ENCODE results near the gene UPK1A.
"Not testable (repeated sequence)": the region's sequence is repeated elsewhere in the genome, so short reads cannot be mapped to it uniquely, and the experiment has no call there.

Gene UPK1A

DNA sequence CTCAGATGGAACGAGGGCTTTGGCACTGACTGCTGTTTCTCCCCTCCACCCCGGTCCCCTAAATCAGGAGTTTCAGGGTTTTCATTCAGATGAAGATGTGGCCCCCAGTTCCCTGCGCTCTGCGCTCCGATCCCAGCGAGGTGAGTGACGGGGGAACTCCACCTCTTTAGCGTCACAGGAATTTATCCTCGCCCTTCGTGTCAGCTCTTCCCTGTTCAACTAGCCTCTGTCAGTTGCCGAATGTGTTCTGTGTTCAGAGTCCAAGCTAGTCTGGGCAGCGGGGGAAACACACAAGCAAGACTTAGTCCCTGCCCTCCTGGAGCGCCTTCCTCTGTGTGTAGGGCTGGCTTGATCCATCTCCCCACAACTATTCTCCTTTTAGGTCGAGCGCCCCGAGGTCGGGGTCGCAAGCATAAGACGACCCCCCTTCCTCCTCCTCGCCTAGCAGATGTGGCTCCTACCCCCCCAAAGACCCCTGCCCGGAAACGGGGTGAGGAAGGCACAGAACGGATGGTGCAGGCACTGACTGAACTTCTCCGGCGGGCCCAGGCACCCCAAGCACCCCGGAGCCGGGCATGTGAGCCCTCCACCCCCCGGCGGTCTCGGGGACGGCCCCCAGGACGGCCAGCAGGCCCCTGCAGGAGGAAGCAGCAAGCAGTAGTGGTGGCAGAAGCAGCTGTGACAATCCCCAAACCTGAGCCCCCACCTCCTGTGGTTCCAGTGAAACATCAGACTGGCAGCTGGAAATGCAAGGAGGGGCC is 53.3 kb downstream of the UPK1A start:
- no peak for DNase-seq

DNA sequence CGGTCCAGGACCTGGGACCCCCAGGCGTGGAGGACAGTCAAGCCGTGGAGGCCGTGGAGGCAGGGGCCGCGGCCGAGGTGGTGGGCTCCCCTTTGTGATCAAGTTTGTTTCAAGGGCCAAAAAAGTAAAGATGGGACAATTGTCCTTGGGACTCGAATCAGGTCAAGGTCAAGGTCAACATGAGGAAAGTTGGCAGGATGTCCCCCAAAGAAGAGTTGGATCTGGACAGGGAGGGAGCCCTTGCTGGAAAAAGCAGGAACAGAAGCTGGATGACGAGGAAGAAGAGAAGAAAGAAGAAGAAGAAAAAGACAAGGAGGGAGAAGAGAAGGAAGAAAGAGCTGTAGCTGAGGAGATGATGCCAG is 53.8 kb downstream of the UPK1A start:
- DNase-seq = no peak

DNA sequence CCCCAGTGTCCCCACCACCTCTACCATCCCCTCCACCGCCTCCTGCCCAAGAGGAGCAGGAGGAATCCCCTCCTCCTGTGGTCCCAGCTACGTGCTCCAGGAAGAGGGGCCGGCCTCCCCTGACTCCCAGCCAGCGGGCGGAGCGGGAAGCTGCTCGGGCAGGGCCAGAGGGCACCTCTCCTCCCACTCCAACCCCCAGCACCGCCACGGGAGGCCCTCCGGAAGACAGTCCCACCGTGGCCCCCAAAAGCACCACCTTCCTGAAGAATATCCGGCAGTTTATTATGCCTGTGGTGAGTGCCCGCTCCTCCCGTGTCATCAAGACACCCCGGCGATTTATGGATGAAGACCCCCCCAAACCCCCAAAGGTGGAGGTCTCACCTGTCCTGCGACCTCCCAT is 54.3 kb downstream of the UPK1A start:
- DNase-seq = no peak

DNA sequence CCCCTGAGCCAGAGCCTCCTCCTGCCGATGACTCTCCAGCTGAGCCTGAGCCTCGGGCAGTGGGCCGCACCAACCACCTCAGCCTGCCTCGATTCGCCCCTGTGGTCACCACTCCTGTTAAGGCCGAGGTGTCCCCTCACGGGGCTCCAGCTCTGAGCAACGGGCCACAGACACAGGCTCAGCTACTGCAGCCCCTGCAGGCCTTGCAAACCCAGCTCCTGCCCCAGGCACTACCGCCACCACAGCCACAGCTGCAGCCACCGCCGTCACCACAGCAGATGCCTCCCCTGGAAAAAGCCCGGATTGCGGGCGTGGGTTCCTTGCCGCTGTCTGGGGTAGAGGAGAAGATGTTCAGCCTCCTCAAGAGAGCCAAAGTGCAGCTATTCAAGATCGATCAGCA is 55.1 kb downstream of the UPK1A start:
- no peak for DNase-seq

DNA sequence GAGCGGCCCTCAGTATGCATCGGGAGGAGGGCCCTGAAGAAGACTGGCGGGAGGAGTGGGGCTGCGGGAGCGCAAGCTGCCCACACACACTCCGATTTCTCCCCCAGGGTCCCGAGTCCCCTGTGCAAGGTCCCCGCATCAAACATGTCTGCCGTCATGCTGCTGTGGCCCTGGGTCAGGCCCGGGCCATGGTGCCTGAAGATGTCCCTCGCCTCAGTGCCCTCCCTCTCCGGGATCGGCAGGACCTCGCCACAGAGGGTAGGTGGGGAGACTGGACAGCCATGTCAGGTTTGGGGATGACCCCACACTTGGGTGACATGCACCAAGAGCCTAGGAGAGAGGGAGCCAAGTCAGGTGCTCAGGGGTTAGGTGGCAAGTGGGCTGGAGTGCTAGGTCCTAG is 56.1 kb downstream of the UPK1A start:
- no peak for DNase-seq

DNA sequence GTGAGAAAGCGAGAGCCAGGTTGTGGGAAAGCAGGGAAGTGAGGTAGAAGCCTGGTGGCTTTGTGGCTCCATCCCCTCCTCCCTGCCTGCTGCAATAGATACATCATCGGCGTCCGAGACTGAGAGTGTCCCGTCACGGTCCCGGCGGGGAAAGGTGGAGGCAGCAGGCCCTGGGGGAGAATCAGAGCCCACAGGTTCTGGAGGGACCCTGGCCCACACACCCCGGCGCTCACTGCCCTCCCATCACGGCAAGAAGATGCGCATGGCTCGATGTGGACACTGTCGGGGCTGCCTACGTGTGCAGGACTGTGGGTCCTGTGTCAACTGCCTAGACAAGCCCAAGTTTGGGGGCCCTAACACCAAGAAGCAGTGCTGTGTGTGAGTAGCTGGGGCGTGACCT is 56.6 kb downstream of the UPK1A start:
- no peak for DNase-seq

DNA sequence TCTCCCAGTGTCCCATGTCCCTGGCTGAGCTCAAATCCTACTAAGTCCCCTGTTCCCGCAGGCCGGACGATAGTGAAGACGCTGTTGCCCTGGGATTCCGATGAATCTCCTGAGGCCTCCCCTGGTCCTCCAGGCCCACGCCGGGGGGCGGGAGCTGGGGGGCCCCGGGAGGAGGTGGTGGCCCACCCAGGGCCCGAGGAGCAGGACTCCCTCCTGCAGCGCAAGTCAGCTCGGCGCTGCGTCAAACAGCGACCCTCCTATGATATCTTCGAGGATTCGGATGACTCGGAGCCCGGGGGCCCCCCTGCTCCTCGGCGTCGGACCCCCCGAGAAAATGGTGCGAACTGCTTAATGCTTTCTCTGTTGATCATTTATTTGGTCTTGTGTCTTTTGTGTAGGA is 57.4 kb downstream of the UPK1A start:
- DNase-seq = no peak

DNA sequence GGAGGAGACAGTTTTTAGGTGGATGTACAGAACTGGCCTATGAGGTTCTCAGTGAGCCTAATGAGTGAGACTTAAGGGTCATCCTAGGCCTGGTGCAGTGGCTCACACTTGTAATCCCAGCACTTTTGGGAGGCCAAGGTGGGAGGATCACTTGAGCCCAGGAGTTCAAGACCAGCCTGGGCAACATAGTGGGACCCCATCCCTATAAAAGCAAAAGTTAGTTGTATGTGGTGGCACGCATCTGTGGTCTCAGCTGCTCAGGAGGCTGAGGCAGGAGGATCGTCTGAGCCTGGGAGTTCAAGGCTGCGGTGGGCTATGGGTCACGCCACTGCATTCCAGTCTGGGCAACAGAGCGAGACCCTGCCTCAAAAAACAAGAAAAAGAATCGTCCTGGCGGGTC is 57.8 kb downstream of the UPK1A start:
- not testable (repeated sequence) for DNase-seq

DNA sequence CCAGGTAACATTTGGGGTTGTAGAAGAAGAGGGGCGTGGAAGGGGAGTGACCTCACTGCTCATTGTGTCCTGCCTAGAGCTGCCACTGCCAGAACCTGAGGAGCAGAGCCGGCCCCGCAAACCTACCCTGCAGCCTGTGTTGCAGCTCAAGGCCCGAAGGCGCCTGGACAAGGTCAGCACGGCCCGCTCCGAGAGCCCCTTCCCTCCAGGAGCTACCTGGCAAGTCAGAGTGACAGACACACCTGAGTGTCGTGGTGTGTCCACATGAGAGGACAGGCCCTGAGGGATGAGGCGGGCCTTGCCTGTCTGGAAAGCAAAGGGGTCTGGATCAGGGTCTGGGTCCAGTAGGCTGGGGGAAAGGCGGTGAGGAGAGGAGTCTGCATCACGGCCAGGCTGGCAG is 58.2 kb downstream of the UPK1A start:
- no peak for DNase-seq

DNA sequence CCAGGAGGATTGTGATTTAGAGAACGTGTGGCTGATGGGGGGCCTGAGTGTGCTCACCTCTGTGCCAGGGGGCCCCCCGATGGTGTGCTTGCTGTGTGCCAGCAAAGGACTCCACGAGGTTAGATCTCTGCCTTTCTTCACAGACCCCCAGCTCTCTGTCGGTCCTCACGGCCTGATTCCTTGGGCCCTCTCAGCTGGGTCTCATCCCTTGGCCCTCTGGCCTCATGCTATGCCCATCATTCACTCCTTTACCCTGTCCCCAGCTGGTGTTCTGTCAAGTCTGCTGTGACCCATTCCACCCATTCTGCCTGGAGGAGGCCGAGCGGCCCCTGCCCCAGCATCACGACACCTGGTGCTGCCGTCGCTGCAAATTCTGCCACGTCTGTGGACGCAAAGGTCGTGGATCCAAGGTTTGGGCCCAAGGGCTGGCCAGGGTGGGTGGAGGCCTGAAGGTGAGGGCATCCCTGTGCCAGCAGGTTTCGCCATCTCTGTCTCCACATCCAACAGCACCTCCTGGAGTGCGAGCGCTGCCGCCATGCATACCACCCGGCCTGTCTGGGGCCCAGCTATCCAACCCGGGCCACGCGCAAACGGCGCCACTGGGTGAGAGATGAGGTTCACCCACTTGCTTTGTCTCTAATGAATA is 59.0 kb downstream of the UPK1A start:
- no peak for DNase-seq

DNA sequence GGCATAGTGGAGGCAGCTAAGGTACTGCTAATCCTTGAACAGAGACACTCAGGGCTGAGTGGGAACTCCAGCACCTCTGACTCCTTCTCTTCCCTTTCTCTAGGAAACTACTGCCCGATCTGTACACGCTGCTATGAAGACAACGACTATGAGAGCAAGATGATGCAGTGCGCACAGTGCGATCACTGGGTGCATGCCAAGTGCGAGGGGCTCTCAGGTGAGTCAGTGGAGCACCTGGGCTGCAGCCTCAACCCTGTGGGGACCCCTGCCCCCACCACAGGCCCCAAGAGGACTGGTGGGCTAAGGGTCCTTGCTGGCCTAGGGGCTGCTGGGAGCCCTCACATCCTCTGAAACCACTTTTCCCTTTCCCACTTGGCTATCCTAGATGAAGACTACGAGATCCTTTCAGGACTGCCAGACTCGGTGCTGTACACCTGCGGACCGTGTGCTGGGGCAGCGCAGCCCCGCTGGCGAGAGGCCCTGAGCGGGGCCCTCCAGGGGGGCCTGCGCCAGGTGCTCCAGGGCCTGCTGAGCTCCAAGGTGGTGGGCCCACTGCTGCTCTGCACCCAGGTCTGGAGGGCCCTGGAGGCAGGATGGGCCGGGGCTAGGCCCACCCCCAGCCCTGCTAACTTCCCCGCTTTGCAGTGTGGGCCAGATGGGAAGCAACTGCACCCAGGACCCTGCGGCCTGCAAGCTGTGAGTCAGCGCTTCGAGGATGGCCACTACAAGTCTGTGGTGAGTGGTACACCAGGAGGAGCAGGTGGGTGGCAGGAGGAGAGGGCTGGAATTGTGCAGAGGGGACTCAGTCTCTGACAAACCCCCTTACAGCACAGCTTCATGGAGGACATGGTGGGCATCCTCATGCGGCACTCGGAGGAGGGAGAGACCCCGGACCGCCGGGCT is 61.0 kb downstream of the UPK1A start:
- DNase-seq = no peak

Measured in SHP77 (cell line).